IPS DF 6.9 (cell line): ENCODE results near the gene MTURN.
A peak's percentile ranks its signal among the peaks of the same experiment; 100 is the strongest.

Experiments used
- DNase-seq: peaks from one replicate; pipeline ENCODE4 v3.0.0-alpha.2; 2013; ENCODE audit warnings: low read depth, low spot score
- H3K27ac ChIP-seq: one replicate; pipeline ENCODE4 v1.5.1; 2013; ENCODE audit warnings: low read length, control low read depth
- H3K27me3 ChIP-seq: 2 replicates; pipeline ENCODE4 v1.6.1; 2013; ENCODE audit warnings: mild to moderate bottlenecking, low read length; ENCODE audit not compliant: control insufficient read depth, insufficient read depth
- H3K36me3 ChIP-seq: 2 replicates; pipeline ENCODE4 v1.6.1; 2013; ENCODE audit warnings: low read length; ENCODE audit not compliant: control insufficient read depth, insufficient read depth
- H3K4me1 ChIP-seq: 2 replicates; pipeline ENCODE4 v1.6.1; 2013; ENCODE audit warnings: low read length; ENCODE audit not compliant: control insufficient read depth, insufficient read depth
- H3K4me3 ChIP-seq: 2 replicates; pipeline ENCODE4 v1.5.1; 2013; ENCODE audit warnings: mild to moderate bottlenecking, low read length
- H3K9me3 ChIP-seq: 2 replicates; pipeline ENCODE4 v1.6.1; 2013; ENCODE audit warnings: low read length, inconsistent platforms; ENCODE audit not compliant: control insufficient read depth, insufficient read depth
- WGBS: extraction: QIAGEN DNeasy Blood & Tissue Kit; methylation state at CpG from one replicate; pipeline ENCODE4 v1.1.7; 2013; ENCODE audit warnings: mixed read lengths, missing lambda C conversion rate; ENCODE audit not compliant: insufficient read length, insufficient coverage; 5-methylcytosine and 5-hydroxymethylcytosine counted together

The MTURN gene

DNA sequence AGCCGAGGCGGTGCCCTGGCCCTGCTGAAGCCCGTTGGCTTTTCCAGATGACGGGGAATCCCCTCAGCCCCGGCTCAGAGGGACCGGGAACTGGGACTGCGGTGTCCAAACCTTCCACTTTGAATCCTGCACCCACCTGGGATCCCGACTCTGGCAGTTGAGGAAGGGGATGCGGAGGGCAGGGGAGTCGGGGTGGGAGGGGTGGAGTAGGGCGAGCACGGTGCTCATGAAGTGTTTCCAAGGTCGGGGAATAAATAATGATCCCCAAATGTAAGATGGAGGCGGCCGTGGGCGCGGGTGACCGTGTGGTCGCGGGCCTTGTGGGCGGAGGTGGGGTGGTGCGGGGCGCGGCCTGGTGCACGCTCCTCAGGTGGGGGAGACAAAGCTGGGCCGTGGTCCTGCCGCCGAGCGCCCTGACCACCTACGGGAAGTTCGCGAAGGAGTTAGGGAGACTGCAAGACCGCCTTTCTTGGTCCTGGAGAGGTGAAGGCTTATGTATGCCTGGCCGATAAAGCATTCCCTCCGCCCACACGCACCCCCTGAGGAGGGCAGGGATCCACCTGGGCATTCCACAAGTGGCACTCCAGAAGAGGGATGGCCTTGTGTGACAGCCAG lies 1.4 kb downstream of the MTURN start:
- Histone ChIP-seq H3K27me3 (peaks cover 6% of the 10 kb centered on the region; the same call in 1 of the 2 replicates), H3K4me3 (peak overlapping the region; percentile 68), H3K9me3 (no peaks in the 10 kb centered on the region), H3K36me3 (no peaks in the 10 kb centered on the region), H3K4me1 (no peaks in the 10 kb centered on the region), H3K27ac (no peak overlapping the region)
- no peak for DNase-seq
- no CpG with 5 or more reads among the region's 36 CpGs for WGBS

GRCh38 chr7:30136743-30137485 lies 2.1 kb downstream of the MTURN start:
- Histone ChIP-seq H3K4me3 (no peak overlapping the region; the same call in 1 of the 2 replicates), H3K27ac (no peak overlapping the region), H3K36me3 (no peaks in the 10 kb centered on the region), H3K9me3 (no peaks in the 10 kb centered on the region), H3K27me3 (peaks cover 6% of the 10 kb centered on the region; the same call in 1 of the 2 replicates), H3K4me1 (no peaks in the 10 kb centered on the region)
- DNase-seq = no peak
- WGBS = no CpG with 5 or more reads among the region's 7 CpGs

- DNase-seq = no peak
- Histone ChIP-seq H3K27me3 (peaks cover 6% of the 10 kb centered on the region; the same call in 1 of the 2 replicates), H3K36me3 (no peaks in the 10 kb centered on the region), H3K9me3 (no peaks in the 10 kb centered on the region), H3K27ac (no peak overlapping the region), H3K4me3 (no peak overlapping the region), H3K4me1 (no peaks in the 10 kb centered on the region)
- no CpG with 5 or more reads among the region's 4 CpGs for WGBS
Observed at GRCh38 chr7:30139836-30140384, 5.1 kb downstream of the MTURN start.

DNA sequence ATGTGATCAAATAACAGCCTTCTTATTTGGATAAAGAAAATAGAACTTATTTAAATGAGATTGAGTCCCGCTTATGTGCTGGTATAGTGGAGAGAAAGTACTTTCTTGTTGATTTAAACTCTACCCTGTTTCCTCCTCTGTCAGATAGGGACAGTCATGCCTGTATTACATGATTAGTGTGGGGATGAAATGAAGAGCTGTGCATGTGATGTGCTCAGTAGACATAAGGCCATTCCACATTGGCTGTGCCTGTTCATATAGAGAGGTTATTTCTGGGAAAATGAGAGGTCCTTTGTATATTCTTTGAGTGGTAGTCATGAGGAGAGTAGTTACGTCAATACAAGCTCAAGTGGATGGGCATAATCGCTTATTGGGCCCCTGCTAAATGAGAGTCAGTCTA lies 5.7 kb downstream of the MTURN start:
- Histone ChIP-seq H3K36me3 (no peaks in the 10 kb centered on the region), H3K4me1 (no peaks in the 10 kb centered on the region), H3K27me3 (peaks cover 6% of the 10 kb centered on the region; the same call in 1 of the 2 replicates), H3K4me3 (no peak overlapping the region), H3K27ac (no peak overlapping the region), H3K9me3 (no peaks in the 10 kb centered on the region)
- no CpG with 5 or more reads among the region's 3 CpGs for WGBS
- DNase-seq = no peak

GRCh38 chr7:30142710-30143109 lies 7.9 kb downstream of the MTURN start:
- H3K9me3 ChIP-seq = no peaks in the 10 kb centered on the region
- no peaks in the 10 kb centered on the region for H3K27me3 ChIP-seq
- H3K4me1 ChIP-seq = no peaks in the 10 kb centered on the region
- no peak overlapping the region for H3K4me3 ChIP-seq
- no peak overlapping the region for H3K27ac ChIP-seq
- no peaks in the 10 kb centered on the region for H3K36me3 ChIP-seq
- DNase-seq = no peak
- WGBS = no CpG with 5 or more reads among the region's 9 CpGs

GRCh38 chr7:30143748-30144251 lies 9.0 kb downstream of the MTURN start:
- H3K4me1 ChIP-seq = no peaks in the 10 kb centered on the region
- H3K9me3 ChIP-seq = no peaks in the 10 kb centered on the region
- DNase-seq = no peak
- H3K27ac ChIP-seq = no peak overlapping the region
- no peaks in the 10 kb centered on the region for H3K27me3 ChIP-seq
- WGBS = no CpG with 5 or more reads among the region's 1 CpG
- no peak overlapping the region for H3K4me3 ChIP-seq
- H3K36me3 ChIP-seq = no peaks in the 10 kb centered on the region

- no peak overlapping the region for H3K4me3 ChIP-seq
- H3K36me3 ChIP-seq = no peaks in the 10 kb centered on the region
- H3K27me3 ChIP-seq = no peaks in the 10 kb centered on the region
- H3K27ac ChIP-seq = no peak overlapping the region
- H3K9me3 ChIP-seq = no peaks in the 10 kb centered on the region
- WGBS = no CpG with 5 or more reads among the region's 5 CpGs
- no peaks in the 10 kb centered on the region for H3K4me1 ChIP-seq
- no peak for DNase-seq
Observed at GRCh38 chr7:30144657-30145306, 10.0 kb downstream of the MTURN start.

DNA sequence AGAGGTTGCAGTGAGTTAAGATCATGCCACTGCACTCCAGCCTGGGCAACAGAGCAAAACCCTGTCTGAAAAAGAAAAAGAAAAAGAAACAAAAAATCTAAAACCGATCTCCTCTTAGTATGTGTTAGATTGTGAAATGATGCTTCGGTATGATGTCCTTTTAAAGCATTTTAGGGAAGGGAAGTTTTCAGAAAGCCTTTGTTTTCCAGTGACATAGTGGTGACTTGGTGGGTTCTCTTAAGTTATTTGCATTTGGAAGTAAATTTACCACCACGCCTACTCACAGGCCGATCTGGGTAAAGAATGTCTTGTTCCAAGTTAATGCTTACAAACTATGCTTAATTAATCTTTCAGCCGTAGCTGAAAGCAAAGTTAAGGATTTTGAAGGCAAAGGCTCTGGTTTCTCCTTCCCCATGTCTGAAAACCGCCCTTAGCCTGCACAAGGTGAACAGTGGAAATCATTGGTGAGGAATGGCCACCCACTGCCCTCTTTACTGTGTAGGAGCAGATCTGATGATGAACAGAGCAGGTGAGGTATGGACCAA lies 10.7 kb downstream of the MTURN start:
- no peak for DNase-seq
- no peak overlapping the region for H3K4me3 ChIP-seq
- no peaks in the 10 kb centered on the region for H3K4me1 ChIP-seq
- no peak overlapping the region for H3K27ac ChIP-seq
- H3K27me3 ChIP-seq = no peaks in the 10 kb centered on the region
- no peaks in the 10 kb centered on the region for H3K9me3 ChIP-seq
- WGBS = no CpG with 5 or more reads among the region's 6 CpGs
- H3K36me3 ChIP-seq = no peaks in the 10 kb centered on the region

- H3K27ac ChIP-seq = no peak overlapping the region
- no peak overlapping the region for H3K4me3 ChIP-seq
- no peaks in the 10 kb centered on the region for H3K9me3 ChIP-seq
- no peak for DNase-seq
- no peaks in the 10 kb centered on the region for H3K4me1 ChIP-seq
- no peaks in the 10 kb centered on the region for H3K27me3 ChIP-seq
- no CpG with 5 or more reads among the region's 13 CpGs for WGBS
- H3K36me3 ChIP-seq = no peaks in the 10 kb centered on the region
Observed at GRCh38 chr7:30146127-30146612, 11.4 kb downstream of the MTURN start.

DNA sequence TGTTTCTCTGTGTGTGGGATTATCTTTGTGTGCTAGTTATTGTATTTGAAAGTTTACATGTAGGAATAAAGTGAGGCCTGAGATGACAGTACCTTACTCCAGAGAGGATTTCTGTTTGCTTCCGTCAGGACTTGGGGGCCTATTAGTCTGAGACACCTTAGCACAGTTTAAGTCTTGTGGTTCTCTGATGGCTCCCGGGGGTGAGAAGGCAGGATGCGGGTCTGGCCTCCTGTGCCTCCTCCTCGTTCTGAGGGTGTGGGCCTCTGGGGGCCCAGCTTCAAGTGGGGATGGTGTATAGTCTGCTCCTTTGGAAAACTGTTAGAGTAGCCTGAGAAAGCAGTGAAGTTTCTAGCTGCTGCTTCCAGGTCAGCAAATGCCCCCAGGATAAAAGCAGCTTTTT lies 12.4 kb downstream of the MTURN start:
- Histone ChIP-seq H3K9me3 (no peaks in the 10 kb centered on the region), H3K4me3 (no peak overlapping the region), H3K27me3 (no peaks in the 10 kb centered on the region), H3K4me1 (no peaks in the 10 kb centered on the region), H3K36me3 (no peaks in the 10 kb centered on the region), H3K27ac (no peak overlapping the region)
- no peak for DNase-seq
- no CpG with 5 or more reads among the region's 4 CpGs for whole genome bisulfite sequencing
